GM19023 (cell line): ENCODE measurements around the gene ZNF799.
"Not testable (repeated sequence)": the region's sequence is repeated elsewhere in the genome, so short reads cannot be mapped to it uniquely, and the experiment has no call there.

Experiments used
- ATAC-seq: cut with Tn5 transposase; IDR thresholded peaks from one replicate; pipeline ENCODE4 v1.9.1; 2021; ENCODE audit warnings: mild to moderate bottlenecking, moderate library complexity; ENCODE audit not compliant: unreplicated experiment

ZNF799 gene

DNA sequence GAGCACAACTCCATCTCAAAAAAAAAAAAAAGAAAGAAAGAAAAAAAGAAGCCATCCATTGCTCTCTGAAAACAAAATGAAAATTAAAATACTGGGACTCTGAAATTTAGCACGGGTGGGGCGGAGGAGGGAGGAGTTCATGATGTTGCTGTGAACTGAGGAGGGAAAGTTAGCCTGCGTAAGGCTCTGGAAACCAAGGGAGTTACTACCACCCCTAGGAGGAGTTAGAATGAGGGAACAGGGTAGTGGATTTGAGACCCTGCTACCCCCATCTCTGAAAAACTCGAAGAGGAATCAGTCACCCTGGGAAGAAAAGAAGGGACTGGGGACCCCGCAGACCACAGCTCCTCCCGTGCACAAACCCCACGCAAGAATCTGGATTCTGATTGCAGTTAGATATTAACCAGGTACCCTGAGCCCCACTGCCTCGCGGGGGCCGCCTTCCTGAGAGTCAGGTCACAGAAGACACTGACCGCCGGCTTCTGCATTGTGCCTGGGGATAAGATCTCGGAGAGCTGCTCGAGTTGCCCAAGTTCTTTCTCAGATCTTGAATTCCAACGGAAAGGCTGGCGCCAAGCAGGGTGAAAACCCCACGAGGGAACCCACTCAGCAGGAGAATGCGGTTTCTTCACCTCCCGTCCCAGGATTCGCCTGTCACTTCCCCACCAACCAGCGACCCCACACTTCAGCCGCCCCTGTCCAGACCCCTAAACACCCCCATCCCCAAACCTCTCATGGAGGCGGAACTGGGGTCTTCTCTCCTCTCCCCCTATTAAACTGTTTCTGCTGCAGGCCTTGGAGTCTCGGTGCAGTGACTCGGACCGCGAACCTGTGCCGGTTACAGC lies 36.5 kb downstream of the ZNF799 start:
- no peak for ATAC-seq

DNA sequence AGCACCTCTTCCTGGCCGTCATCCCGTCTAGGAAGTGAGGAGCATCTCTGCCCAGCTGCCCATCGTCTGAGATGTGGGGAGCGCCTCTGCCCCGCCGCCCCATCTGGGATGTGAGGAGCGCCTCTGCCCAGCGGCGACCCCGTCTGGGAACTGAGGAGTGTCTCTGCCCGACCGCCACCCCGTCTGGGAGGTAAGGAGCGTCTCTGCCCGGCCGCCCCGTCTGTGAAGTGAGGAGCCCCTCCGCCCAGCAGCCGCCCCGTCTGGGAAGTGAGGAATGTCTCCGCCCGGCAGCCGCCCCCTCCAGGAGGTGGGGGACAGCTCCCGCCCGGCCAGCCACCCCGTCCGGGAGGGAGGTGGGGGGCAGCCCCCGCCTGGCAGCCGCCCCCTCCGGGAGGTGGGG lies 38.8 kb downstream of the ZNF799 start:
- ATAC-seq, result not testable (repeated sequence)

DNA sequence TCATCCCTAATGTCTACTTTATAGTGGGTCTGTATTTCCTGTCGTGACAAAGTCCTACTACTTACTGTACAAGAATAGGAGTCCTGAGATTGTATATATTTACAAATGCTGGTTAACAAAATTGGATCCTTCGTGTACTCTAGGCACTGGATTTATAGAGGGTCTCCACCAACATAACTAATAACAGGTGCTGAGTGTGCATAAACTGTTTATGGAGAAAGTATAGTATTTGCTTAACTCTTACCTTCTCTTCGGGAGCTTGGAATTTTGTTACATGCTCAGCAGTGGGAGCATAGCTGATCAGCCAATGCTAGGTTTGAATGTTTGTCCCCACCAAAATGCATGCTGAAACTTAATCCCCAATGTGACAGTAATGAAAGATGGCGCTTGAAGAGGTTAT lies 47.7 kb downstream of the ZNF799 start:
- no peak for ATAC-seq

DNA sequence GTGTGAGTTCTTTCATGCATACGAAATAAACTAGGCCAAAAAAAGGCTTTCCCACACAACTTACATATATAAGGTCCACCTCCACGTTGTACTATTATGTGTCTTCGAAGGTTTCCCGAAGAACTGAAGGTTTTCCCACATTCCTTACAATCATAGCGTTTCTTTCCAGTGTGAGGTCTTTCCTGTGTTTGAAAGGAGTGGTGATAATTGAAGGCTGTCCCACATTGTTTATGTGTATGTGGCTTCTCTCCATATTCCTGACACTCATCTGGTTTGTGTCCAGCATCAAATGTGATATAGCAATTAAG lies 50.2 kb downstream of the ZNF799 start:
- ATAC-seq, result no peak

DNA sequence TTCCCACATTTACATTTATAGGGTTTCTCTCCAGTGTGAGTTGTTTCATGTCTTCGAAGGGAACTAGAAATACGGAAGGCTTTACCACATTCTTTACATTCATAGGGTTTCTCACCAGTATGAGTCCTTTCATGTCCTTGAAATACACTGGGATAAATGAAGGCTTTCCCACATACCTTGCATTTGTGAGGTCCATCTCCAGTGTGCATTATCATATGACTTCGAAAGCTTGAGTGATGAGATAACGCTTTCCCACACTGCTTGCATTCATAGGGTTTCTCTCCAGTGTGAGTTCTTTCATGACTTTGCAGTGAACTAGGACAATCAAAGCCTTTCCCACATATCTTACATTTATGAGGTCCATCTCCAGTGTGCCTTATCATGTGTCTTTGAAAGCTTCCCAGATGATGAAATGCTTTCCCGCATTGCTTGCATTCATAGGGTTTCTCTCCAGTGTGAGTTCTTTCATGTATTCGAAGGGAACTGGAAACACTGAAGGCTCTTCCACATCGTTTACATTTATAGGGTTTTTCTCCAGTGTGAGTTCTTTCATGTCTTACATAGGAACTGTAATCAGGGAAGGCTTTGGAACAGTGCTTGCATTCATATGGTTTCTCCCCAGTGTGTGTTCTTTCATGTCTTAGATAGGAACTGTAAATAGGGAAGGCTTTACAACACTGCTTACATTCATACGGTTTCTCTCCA lies 50.7 kb downstream of the ZNF799 start:
- ATAC-seq, result no peak

DNA sequence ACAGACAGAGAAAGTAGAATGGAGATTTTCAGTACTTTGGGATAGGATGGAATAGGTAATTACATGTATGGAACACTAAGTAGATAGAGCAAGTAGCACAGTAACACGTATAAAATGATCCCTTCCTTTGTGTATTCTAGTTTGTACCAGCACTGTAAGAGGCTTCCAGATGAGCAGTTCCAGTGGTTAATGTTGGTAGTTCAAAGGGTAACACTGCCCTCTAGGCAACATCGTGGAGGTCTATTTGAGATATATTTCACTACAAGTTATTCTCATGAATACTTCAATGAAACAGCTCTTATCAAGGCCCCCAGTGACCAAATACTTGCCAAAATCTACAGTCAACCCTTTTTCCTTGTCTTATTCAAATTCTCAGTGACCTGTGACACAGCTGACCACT lies 54.2 kb downstream of the ZNF799 start:
- ATAC-seq, result no peak

DNA sequence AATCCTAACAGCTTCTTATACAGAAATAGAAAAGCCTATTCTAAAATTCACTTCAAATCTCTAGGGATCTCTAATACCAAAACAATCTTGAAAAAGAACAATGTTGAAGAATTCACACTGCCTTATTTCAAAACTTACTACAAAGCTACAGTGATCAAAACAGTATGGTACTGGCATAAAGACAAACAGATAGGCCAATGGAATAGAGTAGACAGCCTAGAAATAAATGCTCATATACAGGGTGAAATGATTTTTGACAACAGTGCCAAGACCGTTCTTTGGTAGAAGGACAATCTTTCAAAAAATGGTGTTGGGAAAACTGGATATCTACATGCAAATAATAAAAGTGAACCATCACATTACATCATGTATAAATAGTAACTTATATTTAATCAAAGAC lies 55.9 kb downstream of the ZNF799 start:
- ATAC-seq, result no peak
